Naive thymus-derived CD8-positive, alpha-beta T cell (primary cell): ENCODE measurements around the gene PEX6. TPM values are rescaled to one million over a fixed set of nuclear protein-coding genes. Genes with fewer than 3 reads are reported as not detected.
"Not testable (repeated sequence)": the region's sequence is repeated elsewhere in the genome, so short reads cannot be mapped to it uniquely, and the experiment has no call there.

Experiments
- ATAC-seq, 2 donors: fragments of 150-1000 bp; cut with Tn5 transposase in 1 of 2; sonication (Bioruptor Pico), chemical (Tn5 transposase) in 1 of 2; 1 replicate in 1 of 2; 2 replicates in 1 of 2; pipeline ENCODE4 v1.10.0; 2021; ENCODE audit warnings: mild to moderate bottlenecking in 2 of 2, moderate library complexity in 2 of 2
- POLR2A ChIA-PET: fragments of 350-600 bp; sonication (Branson Sonifier 250); formaldehyde crosslinking; loops from one replicate; lab custom pipeline; 2021; ENCODE audit warnings: antibody characterized with exemption; lab: Charles Lee
- DNase-seq, 10 donors: peaks; one replicate each; pipeline versions ENCODE4 v3.0.0 to v3.0.0-alpha.2; 2020 to 2022
- H3K27ac Mint-ChIP-seq, 10 donors: one replicate each; pipeline ENCODE4 v1.8.0; 2020 to 2022; ENCODE audit warnings: mild to moderate bottlenecking in 10 of 10, mixed read lengths in 10 of 10, moderate library complexity in 4 of 10, inconsistent platforms in 1 of 10
- H3K27me3 Mint-ChIP-seq, 5 donors: one replicate each; pipeline ENCODE4 v1.8.0; 2021 to 2022; ENCODE audit warnings: mixed read lengths in 5 of 5
- H3K36me3 Mint-ChIP-seq, 3 donors: one replicate each; pipeline ENCODE4 v1.8.0; 2020 to 2022; ENCODE audit warnings: mixed read lengths in 3 of 3, mild to moderate bottlenecking in 2 of 3, inconsistent platforms in 1 of 3
- H3K4me1 Mint-ChIP-seq, 4 donors: one replicate each; pipeline ENCODE4 v1.8.0; 2021 to 2022; ENCODE audit warnings: mixed read lengths in 4 of 4
- H3K4me3 Mint-ChIP-seq, 10 donors: one replicate each; pipeline ENCODE4 v1.8.0; 2020 to 2022; ENCODE audit warnings: mild to moderate bottlenecking in 10 of 10, mixed read lengths in 10 of 10, moderate library complexity in 6 of 10, inconsistent platforms in 1 of 10
- H3K9me3 Mint-ChIP-seq, 9 donors: one replicate each; pipeline ENCODE4 v1.8.0; 2020 to 2022; ENCODE audit warnings: mixed read lengths in 9 of 9, mild to moderate bottlenecking in 3 of 9, inconsistent platforms in 1 of 9, moderate library complexity in 1 of 9
- polyA plus RNA-seq, 3 donors: library from polyadenylated mRNA; unstranded; fragments of 300-500 nt; fragmentation: Illumina TruSeq; gene quantifications; one replicate each; pipeline ENCODE4 v1.2.3, GENCODE V29; 2021
- total RNA-seq, 8 experiments: library from RNA in 2 of 8; stranded (reverse) in 2 of 8; gene quantifications; one replicate each; pipeline ENCODE4 v1.2.3 and lab custom pipeline; 2021 to 2026

The PEX6 gene
- total and polyA plus RNA-seq, 5 experiments from 2014 or later, result 17.6 to 38.3 (median 30.8) TPM

- peak overlapping the region in 1 of 10 donors; percentile 41 for H3K27ac Mint-ChIP-seq
- POLR2A ChIA-PET, result interaction anchor here (0.8 to 1.5 kb wide), 2 partner anchors 33 to 181 kb away, joined by 3 to 4 read pairs; no protein-coding TSS in a partner anchor
- ATAC-seq (no peak), DNase-seq (no peak)
- H3K9me3 Mint-ChIP-seq, result no peaks in the 10 kb centered on the region
- H3K4me3 Mint-ChIP-seq, result peak overlapping the region in 4 of 10 donors; percentile 17 to 53 (median 32)
- H3K4me1 Mint-ChIP-seq, result peaks cover 15 to 28% (median 21%) of the 10 kb centered on the region in 4 donors
- H3K36me3 Mint-ChIP-seq, result peaks cover 0 to 33% (median 0%) of the 10 kb centered on the region in 3 donors
- peaks cover 0 to 2% (median 0%) of the 10 kb centered on the region in 5 donors for H3K27me3 Mint-ChIP-seq
These were observed 16.3 kb downstream of the PEX6 start for GRCh38 chr6:42962502-42963178.

GRCh38 chr6:42962096-42962495 is 16.9 kb downstream of the PEX6 start:
- peak overlapping the region in 3 of 10 donors; percentile 29 to 77 (median 47) for H3K27ac Mint-ChIP-seq
- H3K36me3 Mint-ChIP-seq, result peaks cover 0 to 28% (median 0%) of the 10 kb centered on the region in 3 donors
- POLR2A ChIA-PET, result interaction anchor here (0.8 to 1.5 kb wide), 2 partner anchors 32 to 182 kb away, joined by 3 to 4 read pairs; no protein-coding TSS in a partner anchor

GRCh38 chr6:42961020-42961470 is 17.9 kb downstream of the PEX6 start:
- Mint-ChIP-seq H3K27ac (peak overlapping the region in 3 of 10 donors; percentile 28 to 83 (median 73)), H3K27me3 (peaks cover 0 to 2% (median 0%) of the 10 kb centered on the region in 5 donors), H3K9me3 (no peaks in the 10 kb centered on the region), H3K4me1 (peaks cover 11 to 28% (median 21%) of the 10 kb centered on the region in 4 donors), H3K4me3 (peak overlapping the region; percentile 75 to 93 (median 80)), H3K36me3 (peaks cover 0 to 20% (median 0%) of the 10 kb centered on the region in 3 donors)
- no peak for DNase-seq
- ATAC-seq, result no peak
- POLR2A ChIA-PET, result interaction anchor here (0.7 to 2.2 kb wide), 6 partner anchors 18 to 366 kb away, joined by 3 to 15 read pairs (median 6); partner anchors contain the start of genes CNPY3, CUL7, PEX6 and PPP2R5D

More at GRCh38 chr6:42962096-42962495, 16.9 kb downstream of the PEX6 start:
- ATAC-seq (no peak), DNase-seq (no peak)
- H3K27me3 Mint-ChIP-seq, result peaks cover 0 to 2% (median 0%) of the 10 kb centered on the region in 5 donors
- peaks cover 13 to 28% (median 21%) of the 10 kb centered on the region in 4 donors for H3K4me1 Mint-ChIP-seq
- peak overlapping the region in 6 of 10 donors; percentile 16 to 93 (median 40) for H3K4me3 Mint-ChIP-seq
- H3K9me3 Mint-ChIP-seq, result no peaks in the 10 kb centered on the region

GRCh38 chr6:42960243-42961019 is 18.6 kb downstream of the PEX6 start, which contains the start of gene GNMT:
Gene GNMT (plus strand): TSS chr6:42960754. CDS start chr6:42960768, 14 bp downstream.
- ATAC-seq (peak; percentile 86 to 94), DNase-seq (peak in 9 of 10 donors; percentile 11 to 66 (median 41))
- Mint-ChIP-seq H3K27me3 (peaks cover 0 to 2% (median 0%) of the 10 kb centered on the region in 5 donors), H3K4me3 (peak within 1 kb of the TSS; percentile 75 to 93 (median 80)), H3K4me1 (peaks cover 11 to 28% (median 21%) of the 10 kb centered on the region in 4 donors), H3K9me3 (no peaks in the 10 kb centered on the region), H3K27ac (peak within 1 kb of the TSS in 7 of 10 donors; percentile 41 to 83 (median 72)), H3K36me3 (peaks cover 0 to 15% (median 0%) of the 10 kb centered on the region in 3 donors)
- POLR2A ChIA-PET, result interaction anchor here (0.6 to 2.2 kb wide), 7 partner anchors 18 to 1753 kb away, joined by 3 to 15 read pairs (median 5); partner anchors contain the start of genes CNPY3, CUL7, PEX6 and PPP2R5D

- ATAC-seq (no peak), DNase-seq (no peak)
- H3K36me3 Mint-ChIP-seq, result peaks cover 0 to 11% (median 0%) of the 10 kb centered on the region in 3 donors
- POLR2A ChIA-PET, result interaction anchor here (0.6 to 2.2 kb wide), 4 partner anchors 19 to 1752 kb away, joined by 3 to 15 read pairs (median 8); partner anchors contain the start of genes CNPY3, PEX6 and PPP2R5D
- H3K27ac Mint-ChIP-seq, result peak overlapping the region in 4 of 10 donors; percentile 23 to 72 (median 42)
- H3K27me3 Mint-ChIP-seq, result peaks cover 0 to 2% (median 0%) of the 10 kb centered on the region in 5 donors
- peaks cover 11 to 28% (median 21%) of the 10 kb centered on the region in 4 donors for H3K4me1 Mint-ChIP-seq
- no peaks in the 10 kb centered on the region for H3K9me3 Mint-ChIP-seq
- H3K4me3 Mint-ChIP-seq, result peak overlapping the region; percentile 75 to 93 (median 80)
These were observed 19.1 kb downstream of the PEX6 start for GRCh38 chr6:42959917-42960242.

- Mint-ChIP-seq H3K4me3 (no peak overlapping the region), H3K27me3 (peaks cover 0 to 2% (median 0%) of the 10 kb centered on the region in 5 donors), H3K4me1 (peaks cover 11 to 28% (median 21%) of the 10 kb centered on the region in 4 donors), H3K27ac (no peak overlapping the region), H3K36me3 (peaks cover 0 to 6% (median 0%) of the 10 kb centered on the region in 3 donors), H3K9me3 (no peaks in the 10 kb centered on the region)
- POLR2A ChIA-PET, result interaction anchor here (0.6 to 1.4 kb wide), 3 partner anchors 11 to 185 kb away, joined by 3 to 4 read pairs (median 4); no protein-coding TSS in a partner anchor
- DNase-seq (no peak), ATAC-seq (no peak)
These were observed 20.9 kb downstream of the PEX6 start for GRCh38 chr6:42958125-42958524.

GRCh38 chr6:42954405-42954804 is 24.6 kb downstream of the PEX6 start:
- H3K36me3 Mint-ChIP-seq, H3K9me3 Mint-ChIP-seq, DNase-seq, H3K4me3 Mint-ChIP-seq, H3K27me3 Mint-ChIP-seq, POLR2A ChIA-PET, H3K4me1 Mint-ChIP-seq, ATAC-seq: not testable (repeated sequence)
- peak overlapping the region in 1 of 10 donors; percentile 84 for H3K27ac Mint-ChIP-seq

- Mint-ChIP-seq H3K27ac (no peak overlapping the region), H3K9me3 (no peaks in the 10 kb centered on the region), H3K4me1 (peaks cover 0 to 1% (median 0%) of the 10 kb centered on the region in 4 donors), H3K27me3 (no peaks in the 10 kb centered on the region), H3K4me3 (no peak overlapping the region), H3K36me3 (peaks cover 0 to 13% (median 0%) of the 10 kb centered on the region in 3 donors)
- DNase-seq (no peak), ATAC-seq (no peak)
- POLR2A ChIA-PET, result interaction anchor here (0.7 kb wide), 1 partner anchor 44 kb away, joined by 5 read pairs; no protein-coding TSS in a partner anchor
These were observed 26.6 kb downstream of the PEX6 start for GRCh38 chr6:42952389-42952788.

- ATAC-seq, result no peak
- H3K4me1 Mint-ChIP-seq, result peaks cover 0 to 1% (median 0%) of the 10 kb centered on the region in 4 donors
- peaks cover 0 to 43% (median 5%) of the 10 kb centered on the region in 3 donors for H3K36me3 Mint-ChIP-seq
- peak overlapping the region in 4 of 10 donors; percentile 8 to 49 (median 38) for H3K27ac Mint-ChIP-seq
- DNase-seq, result no peak
- no peak overlapping the region for H3K4me3 Mint-ChIP-seq
- H3K27me3 Mint-ChIP-seq, result no peaks in the 10 kb centered on the region
- H3K9me3 Mint-ChIP-seq, result no peaks in the 10 kb centered on the region
- POLR2A ChIA-PET, result interaction anchor here (0.7 kb wide), 1 partner anchor 10 kb away, joined by 4 read pairs; no protein-coding TSS in a partner anchor
These were observed 31.0 kb downstream of the PEX6 start for GRCh38 chr6:42947950-42948349.

GRCh38 chr6:42942444-42942843 is 36.5 kb downstream of the PEX6 start:
- DNase-seq (no peak), ATAC-seq (no peak)
- Mint-ChIP-seq H3K27ac (peak overlapping the region in 2 of 10 donors; percentile 8 to 28), H3K36me3 (peaks cover 0 to 72% (median 12%) of the 10 kb centered on the region in 3 donors), H3K9me3 (no peaks in the 10 kb centered on the region), H3K4me1 (peaks cover 1 to 14% (median 6%) of the 10 kb centered on the region in 4 donors), H3K4me3 (no peak overlapping the region), H3K27me3 (no peaks in the 10 kb centered on the region)
- POLR2A ChIA-PET, result no interaction called here

- not testable (repeated sequence) for H3K9me3 Mint-ChIP-seq, DNase-seq, ATAC-seq, H3K4me3 Mint-ChIP-seq, H3K27me3 Mint-ChIP-seq
- H3K36me3 Mint-ChIP-seq, result peaks cover 0 to 78% (median 15%) of the 10 kb centered on the region in 3 donors
- peaks cover 1 to 24% (median 11%) of the 10 kb centered on the region in 4 donors for H3K4me1 Mint-ChIP-seq
- H3K27ac Mint-ChIP-seq, result peak overlapping the region in 6 of 10 donors; percentile 21 to 57 (median 47)
- POLR2A ChIA-PET, result interaction anchor here (0.7 to 5.7 kb wide), 2 partner anchors 13 to 65 kb away, joined by 6 to 26 read pairs; partner anchors contain the start of gene CNPY3
These were observed 37.6 kb downstream of the PEX6 start for GRCh38 chr6:42941356-42941755.
